SU-DHL-6 (cell line): ENCODE results near the gene DSG4.

ENCODE experiments used
- EZH2phosphoT487 ChIP-seq: fragments of 200-600 bp; sonication (generic), shearing (Covaris generic); conservative IDR thresholded peaks from 2 replicates; pipeline ENCODE4 v1.6.1; 2018; ENCODE audit warnings: mild to moderate bottlenecking, antibody characterized with exemption, low read length, moderate library complexity, mixed read lengths
- TF ChIP-seq, protein P1 (sequence below): fragments of 200-600 bp; sonication (generic); IDR thresholded peaks from one replicate; pipeline ENCODE4 v1.5.1; 2017; ENCODE audit warnings: antibody characterized with exemption, mild to moderate bottlenecking, low read length, moderate library complexity; ENCODE audit not compliant: insufficient read depth, poor library complexity, severe bottlenecking

GRCh38 chr18:31439807-31440325, 63.3 kb downstream of the DSG4 start:
- TF ChIP-seq, protein P1, sequence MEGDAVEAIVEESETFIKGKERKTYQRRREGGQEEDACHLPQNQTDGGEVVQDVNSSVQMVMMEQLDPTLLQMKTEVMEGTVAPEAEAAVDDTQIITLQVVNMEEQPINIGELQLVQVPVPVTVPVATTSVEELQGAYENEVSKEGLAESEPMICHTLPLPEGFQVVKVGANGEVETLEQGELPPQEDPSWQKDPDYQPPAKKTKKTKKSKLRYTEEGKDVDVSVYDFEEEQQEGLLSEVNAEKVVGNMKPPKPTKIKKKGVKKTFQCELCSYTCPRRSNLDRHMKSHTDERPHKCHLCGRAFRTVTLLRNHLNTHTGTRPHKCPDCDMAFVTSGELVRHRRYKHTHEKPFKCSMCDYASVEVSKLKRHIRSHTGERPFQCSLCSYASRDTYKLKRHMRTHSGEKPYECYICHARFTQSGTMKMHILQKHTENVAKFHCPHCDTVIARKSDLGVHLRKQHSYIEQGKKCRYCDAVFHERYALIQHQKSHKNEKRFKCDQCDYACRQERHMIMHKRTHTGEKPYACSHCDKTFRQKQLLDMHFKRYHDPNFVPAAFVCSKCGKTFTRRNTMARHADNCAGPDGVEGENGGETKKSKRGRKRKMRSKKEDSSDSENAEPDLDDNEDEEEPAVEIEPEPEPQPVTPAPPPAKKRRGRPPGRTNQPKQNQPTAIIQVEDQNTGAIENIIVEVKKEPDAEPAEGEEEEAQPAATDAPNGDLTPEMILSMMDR, result no peak
- no peak for TF ChIP-seq EZH2phosphoT487
